ENCODE results near the gene ARHGEF1.
A peak's percentile ranks its signal among the peaks of the same experiment; 100 is the strongest.
"Not testable (repeated sequence)": the region's sequence is repeated elsewhere in the genome, so short reads cannot be mapped to it uniquely, and the experiment has no call there.

ARHGEF1 gene

GRCh38 chr19:41933693-41934426, 50.9 kb downstream of the ARHGEF1 start:
- DNase-seq = peak; percentile 33

GRCh38 chr19:41934849-41935374, 51.9 kb downstream of the ARHGEF1 start:
- DNase-seq = peak; percentile 44

- DNase-seq = no peak
Measured at GRCh38 chr19:41935760-41936415, 52.9 kb downstream of the ARHGEF1 start.

GRCh38 chr19:41936416-41936850, 53.4 kb downstream of the ARHGEF1 start:
- no peak for DNase-seq

GRCh38 chr19:41936961-41937360, 54.0 kb downstream of the ARHGEF1 start:
- DNase-seq = no peak

GRCh38 chr19:41937525-41938468, 54.8 kb downstream of the ARHGEF1 start:
- DNase-seq = peak; percentile 24

GRCh38 chr19:41939209-41939608, 56.2 kb downstream of the ARHGEF1 start:
- not testable (repeated sequence) for DNase-seq

- DNase-seq = no peak
Measured at GRCh38 chr19:41939861-41940730, 57.1 kb downstream of the ARHGEF1 start.

GRCh38 chr19:41940731-41941409, 57.9 kb downstream of the ARHGEF1 start:
- DNase-seq = no peak

GRCh38 chr19:41941410-41942202, 58.6 kb downstream of the ARHGEF1 start:
- DNase-seq = no peak

GRCh38 chr19:41944336-41944735, 61.4 kb downstream of the ARHGEF1 start:
- DNase-seq = no peak

GRCh38 chr19:41945135-41945766, 62.3 kb downstream of the ARHGEF1 start:
- DNase-seq = no peak

- no peak for DNase-seq
Measured at GRCh38 chr19:41947091-41947490, 64.1 kb downstream of the ARHGEF1 start.

GRCh38 chr19:41951686-41952172, 68.7 kb downstream of the ARHGEF1 start:
- DNase-seq = peak; percentile 53

- DNase-seq = no peak
Measured at GRCh38 chr19:41955521-41955920, 72.5 kb downstream of the ARHGEF1 start.

GRCh38 chr19:41956621-41957020, 73.6 kb downstream of the ARHGEF1 start:
- no peak for DNase-seq
